Spleen (tissue), 7 donors: ENCODE measurements around the gene PRIMA1.

Experiments used
- POLR2A ChIP-seq, 3 donors: fragments of 450-650 bp; IDR thresholded peaks; one replicate each; pipeline ENCODE4 v1.5.1; 2017; ENCODE audit warnings: antibody characterized with exemption in 3 of 3, mild to moderate bottlenecking in 1 of 3
- POLR2AphosphoS5 ChIP-seq, 3 donors: sonication (generic); formaldehyde crosslinking; IDR thresholded peaks; one replicate each; pipeline ENCODE4 v1.5.1; 2017; ENCODE audit warnings: antibody characterized with exemption in 3 of 3
- TF ChIP-seq, protein P1 (sequence below), 11 experiments: fragments of 200-600 bp in 7 of 11; fragments of 450-650 bp in 4 of 11; sonication (generic) in 4 of 11; IDR thresholded peaks in 8 of 11; conservative IDR thresholded peaks in 3 of 11; 1 replicate in 7 of 11; 2 replicates in 4 of 11; pipeline versions ENCODE4 v1.4.0 to v1.8.0; 2016 to 2021; ENCODE audit warnings: antibody characterized with exemption in 11 of 11, inconsistent platforms in 4 of 11, mild to moderate bottlenecking in 1 of 11
- donor health status: DM: no; HTN: no; CAD: no; lungs with moderate emphysema.
- donor health status: DM: no; HTN: no; CAD: no.
- donor health status: DM: no; HTN: no; CAD: no.

DNA sequence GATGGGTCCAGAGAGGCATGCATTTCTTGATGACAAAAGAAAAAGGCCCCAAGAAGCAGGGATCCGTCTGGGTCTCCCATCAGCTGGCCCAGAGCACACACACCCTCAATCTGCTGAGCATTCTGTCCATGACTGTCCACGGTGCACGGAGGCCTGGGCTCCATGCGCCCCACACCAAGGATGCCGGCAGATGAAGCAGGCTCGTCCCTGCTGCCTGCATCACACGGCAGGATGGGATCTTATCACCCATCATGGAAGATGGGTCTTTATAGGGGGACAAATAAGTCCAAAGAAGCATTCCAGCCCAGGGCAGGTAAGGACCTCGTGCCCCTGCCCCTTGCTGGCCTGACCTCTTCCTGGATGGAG lies 59.7 kb downstream of the PRIMA1 start:
- TF ChIP-seq, protein P1, sequence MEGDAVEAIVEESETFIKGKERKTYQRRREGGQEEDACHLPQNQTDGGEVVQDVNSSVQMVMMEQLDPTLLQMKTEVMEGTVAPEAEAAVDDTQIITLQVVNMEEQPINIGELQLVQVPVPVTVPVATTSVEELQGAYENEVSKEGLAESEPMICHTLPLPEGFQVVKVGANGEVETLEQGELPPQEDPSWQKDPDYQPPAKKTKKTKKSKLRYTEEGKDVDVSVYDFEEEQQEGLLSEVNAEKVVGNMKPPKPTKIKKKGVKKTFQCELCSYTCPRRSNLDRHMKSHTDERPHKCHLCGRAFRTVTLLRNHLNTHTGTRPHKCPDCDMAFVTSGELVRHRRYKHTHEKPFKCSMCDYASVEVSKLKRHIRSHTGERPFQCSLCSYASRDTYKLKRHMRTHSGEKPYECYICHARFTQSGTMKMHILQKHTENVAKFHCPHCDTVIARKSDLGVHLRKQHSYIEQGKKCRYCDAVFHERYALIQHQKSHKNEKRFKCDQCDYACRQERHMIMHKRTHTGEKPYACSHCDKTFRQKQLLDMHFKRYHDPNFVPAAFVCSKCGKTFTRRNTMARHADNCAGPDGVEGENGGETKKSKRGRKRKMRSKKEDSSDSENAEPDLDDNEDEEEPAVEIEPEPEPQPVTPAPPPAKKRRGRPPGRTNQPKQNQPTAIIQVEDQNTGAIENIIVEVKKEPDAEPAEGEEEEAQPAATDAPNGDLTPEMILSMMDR (IDR thresholded peaks at IDR 0.05 in 8 of 11, conservative IDR thresholded peaks at IDR 0.05 in 3 of 11) = no peak
- TF ChIP-seq POLR2A (IDR thresholded peaks at IDR 0.05) = no peak
- TF ChIP-seq POLR2AphosphoS5 (IDR thresholded peaks at IDR 0.05) = no peak
